Suprapubic skin (tissue), 4 donors: ENCODE results near the gene DCAF15.

Source experiments
- EP300 ChIP-seq: sonication (generic); formaldehyde crosslinking; IDR thresholded peaks from one replicate; pipeline ENCODE4 v1.6.1; 2017; ENCODE audit warnings: antibody characterized with exemption
- POLR2A ChIP-seq, 2 donors: fragments of 450-650 bp; IDR thresholded peaks; one replicate each; pipeline ENCODE4 v1.6.1; 2017; ENCODE audit warnings: antibody characterized with exemption in 2 of 2, mild to moderate bottlenecking in 2 of 2, moderate library complexity in 2 of 2
- POLR2AphosphoS5 ChIP-seq, 3 donors: sonication (generic); formaldehyde crosslinking; IDR thresholded peaks; one replicate each; pipeline ENCODE4 v1.6.1; 2017; ENCODE audit warnings: antibody characterized with exemption in 3 of 3
- TF ChIP-seq, protein P1 (sequence below), 2 donors: fragments of 200-600 bp in 1 of 2; fragments of 450-650 bp in 1 of 2; sonication (generic) in 1 of 2; IDR thresholded peaks; one replicate each; pipeline ENCODE4 v1.5.1; 2016 to 2019; ENCODE audit warnings: antibody characterized with exemption in 2 of 2, mild to moderate bottlenecking in 1 of 2, moderate library complexity in 1 of 2

DNA sequence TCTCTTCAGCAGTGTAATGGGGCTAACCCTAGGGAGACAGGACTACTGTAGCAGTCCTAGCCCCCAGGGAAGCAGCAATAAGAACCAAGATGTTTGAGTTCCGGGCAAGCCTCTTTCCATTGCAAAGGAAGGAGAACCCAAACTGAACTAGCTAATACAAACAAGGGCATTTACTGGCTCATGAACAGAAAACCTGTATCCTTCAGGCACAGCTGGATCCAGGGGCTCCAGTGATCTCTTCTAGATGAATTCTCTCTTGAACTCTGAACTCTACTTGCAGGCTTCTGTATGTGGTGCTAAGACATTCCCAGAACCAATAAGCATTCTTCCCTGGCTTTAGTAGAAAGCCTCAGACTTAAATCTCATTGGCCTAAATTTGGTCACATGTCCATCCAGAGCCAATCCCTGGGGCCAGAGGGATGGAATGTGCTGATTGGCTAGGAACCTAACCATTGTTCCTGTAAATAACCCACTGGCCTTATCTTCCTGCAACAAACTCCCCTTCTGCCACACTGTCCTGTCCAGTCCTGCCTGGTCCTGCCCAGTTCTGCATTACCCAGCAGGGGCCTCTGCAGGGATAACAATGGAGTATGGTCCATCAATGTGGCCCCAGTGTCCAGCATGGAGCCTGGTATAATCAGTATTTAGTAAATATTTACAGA lies 10.2 kb upstream of the DCAF15 start:
- TF ChIP-seq POLR2A (IDR thresholded peaks at IDR 0.05) (no peak), POLR2AphosphoS5 (IDR thresholded peaks at IDR 0.05) (no peak), EP300 (no peak)
- TF ChIP-seq, protein P1, sequence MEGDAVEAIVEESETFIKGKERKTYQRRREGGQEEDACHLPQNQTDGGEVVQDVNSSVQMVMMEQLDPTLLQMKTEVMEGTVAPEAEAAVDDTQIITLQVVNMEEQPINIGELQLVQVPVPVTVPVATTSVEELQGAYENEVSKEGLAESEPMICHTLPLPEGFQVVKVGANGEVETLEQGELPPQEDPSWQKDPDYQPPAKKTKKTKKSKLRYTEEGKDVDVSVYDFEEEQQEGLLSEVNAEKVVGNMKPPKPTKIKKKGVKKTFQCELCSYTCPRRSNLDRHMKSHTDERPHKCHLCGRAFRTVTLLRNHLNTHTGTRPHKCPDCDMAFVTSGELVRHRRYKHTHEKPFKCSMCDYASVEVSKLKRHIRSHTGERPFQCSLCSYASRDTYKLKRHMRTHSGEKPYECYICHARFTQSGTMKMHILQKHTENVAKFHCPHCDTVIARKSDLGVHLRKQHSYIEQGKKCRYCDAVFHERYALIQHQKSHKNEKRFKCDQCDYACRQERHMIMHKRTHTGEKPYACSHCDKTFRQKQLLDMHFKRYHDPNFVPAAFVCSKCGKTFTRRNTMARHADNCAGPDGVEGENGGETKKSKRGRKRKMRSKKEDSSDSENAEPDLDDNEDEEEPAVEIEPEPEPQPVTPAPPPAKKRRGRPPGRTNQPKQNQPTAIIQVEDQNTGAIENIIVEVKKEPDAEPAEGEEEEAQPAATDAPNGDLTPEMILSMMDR (IDR thresholded peaks at IDR 0.05), result no peak
